ENCODE results near the gene C1QL4.
"Not testable (repeated sequence)": the region's sequence is repeated elsewhere in the genome, so short reads cannot be mapped to it uniquely, and the experiment has no call there.

C1QL4 gene

GRCh38 chr12:49322708-49323523 is 14.1 kb downstream of the C1QL4 start, which contains the start of gene TROAP:
Gene TROAP, plus strand, starts transcription at chr12:49323255. Its CDS starts 354 bp downstream, at chr12:49323609.
- Histone ChIP-seq H3K27me3 (ENCODE audit: insufficient read depth, low read depth, severe bottlenecking) (no peaks in the 10 kb centered on the region), H3K9me3 (ENCODE audit: severe bottlenecking) (no peaks in the 10 kb centered on the region), H3K27ac (peak within 1 kb of the TSS; percentile 88), H3K36me3 (peaks cover 33% of the 10 kb centered on the region), H3K4me3 (ENCODE audit: low read depth, low read length) (peak within 1 kb of the TSS; percentile 85)
- TF ChIP-seq CTCF (IDR thresholded peaks at IDR 0.05; ENCODE audit: low read depth, low read length), result no peak
- peak; percentile 98 for DNase-seq

- TF ChIP-seq CTCF (IDR thresholded peaks at IDR 0.05; ENCODE audit: low read depth, low read length), result no peak
- Histone ChIP-seq H3K4me3 (ENCODE audit: low read depth, low read length) (peak overlapping the region; percentile 85), H3K27me3 (ENCODE audit: insufficient read depth, low read depth, severe bottlenecking) (no peaks in the 10 kb centered on the region), H3K36me3 (peaks cover 27% of the 10 kb centered on the region), H3K27ac (peak overlapping the region; percentile 85), H3K9me3 (ENCODE audit: severe bottlenecking) (no peaks in the 10 kb centered on the region)
- no peak for DNase-seq
Observed at GRCh38 chr12:49322367-49322707, 14.7 kb downstream of the C1QL4 start.

DNA sequence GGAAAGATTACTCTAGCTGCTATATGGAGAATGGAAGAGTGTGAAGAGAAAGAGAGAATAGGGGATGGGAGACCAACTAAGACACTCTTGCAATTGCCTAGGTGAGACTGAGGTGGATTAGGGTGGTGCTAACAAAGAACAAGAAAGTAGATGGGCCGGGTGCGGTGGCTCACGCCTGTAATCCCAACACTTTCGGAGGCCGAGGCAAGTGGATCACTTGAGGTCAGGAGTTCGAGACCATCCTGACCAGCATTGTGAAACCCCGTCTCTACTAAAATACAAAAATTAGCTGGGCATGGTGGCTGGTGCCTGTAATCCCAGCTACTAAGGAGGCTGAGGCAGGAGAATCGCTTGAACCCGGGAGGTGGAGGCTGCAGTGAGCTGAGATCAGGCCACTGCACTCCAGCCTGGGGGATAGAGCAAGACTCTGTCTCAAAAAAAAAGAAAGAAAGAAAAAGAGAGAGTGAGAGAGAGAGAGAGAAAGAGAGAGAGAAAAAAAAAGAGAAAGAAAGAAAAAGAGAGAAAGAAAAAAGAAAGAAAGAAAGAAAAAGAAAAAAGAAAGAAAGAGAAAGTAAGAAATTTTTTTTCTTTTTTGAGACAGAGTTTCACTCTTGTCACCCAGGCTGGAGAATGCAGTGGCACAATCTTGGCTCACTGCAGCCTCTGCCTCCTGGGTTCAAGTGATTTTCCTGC is 16.4 kb downstream of the C1QL4 start:
- not testable (repeated sequence) for H3K27ac ChIP-seq; H3K4me3 ChIP-seq (ENCODE audit: low read depth, low read length); H3K27me3 ChIP-seq (ENCODE audit: insufficient read depth, low read depth, severe bottlenecking); H3K9me3 ChIP-seq (ENCODE audit: severe bottlenecking); H3K36me3 ChIP-seq; DNase-seq

DNA sequence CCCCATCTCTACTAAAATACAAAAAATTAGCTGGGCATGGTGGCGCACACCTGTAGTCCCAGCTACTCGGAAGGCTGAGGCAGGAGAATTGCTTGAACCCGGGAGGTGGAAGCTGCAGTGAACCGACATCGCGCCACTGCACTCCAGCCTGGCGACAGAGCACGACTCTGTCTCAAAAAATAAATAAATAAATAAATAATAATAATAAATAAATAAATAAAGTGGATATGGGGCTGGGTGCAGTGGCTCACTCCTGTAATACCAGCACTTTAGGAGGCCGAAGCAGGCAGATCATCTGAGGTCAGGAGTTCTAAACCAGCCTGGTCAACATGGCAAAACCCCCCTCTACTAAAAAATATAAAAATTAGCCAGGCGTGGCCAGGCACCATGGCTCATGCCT is 19.9 kb downstream of the C1QL4 start:
- not testable (repeated sequence) for H3K9me3 ChIP-seq (ENCODE audit: severe bottlenecking); H3K27ac ChIP-seq; H3K4me3 ChIP-seq (ENCODE audit: low read depth, low read length); H3K36me3 ChIP-seq; H3K27me3 ChIP-seq (ENCODE audit: insufficient read depth, low read depth, severe bottlenecking); DNase-seq

DNA sequence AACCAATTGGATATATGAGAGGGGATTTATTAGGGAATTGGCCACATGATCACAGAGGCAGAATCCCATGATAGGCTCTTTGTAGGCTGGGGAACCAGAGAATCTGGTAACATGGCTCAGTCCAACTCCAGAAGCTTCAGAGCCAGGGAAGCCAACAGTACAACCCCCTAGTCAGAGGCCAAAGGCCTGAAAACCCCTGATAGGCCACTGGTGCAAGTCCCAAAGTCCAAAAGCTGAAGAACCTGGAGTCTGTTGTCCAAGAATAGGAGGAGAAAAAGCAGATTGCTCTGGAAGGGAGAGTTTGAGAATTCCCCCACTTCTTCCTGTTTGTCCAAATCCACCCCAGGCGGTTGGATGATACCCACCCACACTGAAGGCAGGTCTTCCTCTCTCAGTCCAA is 22.2 kb downstream of the C1QL4 start:
- H3K9me3 ChIP-seq (ENCODE audit: severe bottlenecking), result no peaks in the 10 kb centered on the region
- no peak for DNase-seq
- no peak for TF ChIP-seq CTCF (IDR thresholded peaks at IDR 0.05; ENCODE audit: low read depth, low read length)
- no peak overlapping the region for H3K27ac ChIP-seq
- H3K27me3 ChIP-seq (ENCODE audit: insufficient read depth, low read depth, severe bottlenecking), result no peaks in the 10 kb centered on the region
- no peaks in the 10 kb centered on the region for H3K36me3 ChIP-seq
- no peak overlapping the region for H3K4me3 ChIP-seq (ENCODE audit: low read depth, low read length)

DNA sequence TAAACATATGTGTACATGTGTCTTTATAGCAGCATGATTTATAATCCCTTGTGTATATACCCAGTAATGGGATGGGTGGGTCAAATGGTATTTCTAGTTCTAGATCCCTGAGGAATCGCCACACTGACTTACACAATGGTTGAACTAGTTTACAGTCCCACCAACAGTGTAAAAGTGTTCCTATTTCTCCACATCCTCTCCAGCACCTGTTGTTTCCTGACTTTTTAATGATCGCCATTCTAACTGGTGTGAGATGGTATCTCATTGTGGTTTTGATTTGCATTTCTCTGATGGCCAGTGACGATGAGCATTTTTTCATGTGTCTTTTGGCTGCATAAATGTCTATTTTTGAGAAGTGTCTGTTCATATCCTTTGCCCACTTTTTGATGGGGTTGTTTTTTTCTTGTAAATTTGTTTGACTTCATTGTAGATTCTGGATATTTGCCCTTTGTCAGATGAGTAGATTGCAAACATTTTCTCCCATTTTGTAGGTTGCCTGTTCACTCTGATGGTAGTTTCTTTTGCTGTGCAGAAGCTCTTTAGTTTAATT is 26.5 kb downstream of the C1QL4 start:
- not testable (repeated sequence) for DNase-seq; H3K36me3 ChIP-seq; H3K27ac ChIP-seq; H3K9me3 ChIP-seq (ENCODE audit: severe bottlenecking); H3K27me3 ChIP-seq (ENCODE audit: insufficient read depth, low read depth, severe bottlenecking); H3K4me3 ChIP-seq (ENCODE audit: low read depth, low read length)

GRCh38 chr12:49309386-49309785 is 27.6 kb downstream of the C1QL4 start:
- H3K36me3 ChIP-seq, result no peaks in the 10 kb centered on the region
- H3K4me3 ChIP-seq (ENCODE audit: low read depth, low read length), result no peak overlapping the region
- no peak for TF ChIP-seq CTCF (IDR thresholded peaks at IDR 0.05; ENCODE audit: low read depth, low read length)
- no peak for DNase-seq
- no peak overlapping the region for H3K27ac ChIP-seq
- no peaks in the 10 kb centered on the region for H3K27me3 ChIP-seq (ENCODE audit: insufficient read depth, low read depth, severe bottlenecking)
- no peaks in the 10 kb centered on the region for H3K9me3 ChIP-seq (ENCODE audit: severe bottlenecking)

Data from WERI-Rb-1 (cell line).